Middle frontal gyrus (tissue), 1 donor: ENCODE results near the gene COL20A1.
"Not testable (repeated sequence)": the region's sequence is repeated elsewhere in the genome, so short reads cannot be mapped to it uniquely, and the experiment has no call there.

Experiments
- DNase-seq: peaks from one replicate; pipeline ENCODE4 v3.0.0-alpha.2; 2015; ENCODE audit warnings: low spot score; ENCODE audit errors: extremely low spot score

COL20A1 gene

GRCh38 chr20:63331741-63332400 is 38.9 kb downstream of the COL20A1 start:
- no peak for DNase-seq

GRCh38 chr20:63332488-63333240 is 39.7 kb downstream of the COL20A1 start:
- DNase-seq, result no peak

GRCh38 chr20:63333241-63333836 is 40.4 kb downstream of the COL20A1 start:
- DNase-seq, result no peak

- no peak for DNase-seq
Observed at GRCh38 chr20:63334356-63334755, 41.4 kb downstream of the COL20A1 start.

- not testable (repeated sequence) for DNase-seq
Observed at GRCh38 chr20:63335060-63335459, 42.1 kb downstream of the COL20A1 start.

GRCh38 chr20:63335711-63336110 is 42.7 kb downstream of the COL20A1 start:
- no peak for DNase-seq

GRCh38 chr20:63336232-63336752 is 43.3 kb downstream of the COL20A1 start:
- no peak for DNase-seq

- DNase-seq, result no peak
Observed at GRCh38 chr20:63337786-63338420, 44.9 kb downstream of the COL20A1 start.

- not testable (repeated sequence) for DNase-seq
Observed at GRCh38 chr20:63339154-63340094, 46.4 kb downstream of the COL20A1 start.

GRCh38 chr20:63340158-63340688 is 47.2 kb downstream of the COL20A1 start:
- DNase-seq, result not testable (repeated sequence)

GRCh38 chr20:63342561-63343459 is 49.8 kb downstream of the COL20A1 start:
- DNase-seq, result no peak

- no peak for DNase-seq
Observed at GRCh38 chr20:63343460-63344445, 50.8 kb downstream of the COL20A1 start.

- no peak for DNase-seq
Observed at GRCh38 chr20:63344616-63345327, 51.8 kb downstream of the COL20A1 start.

GRCh38 chr20:63345328-63346100 is 52.5 kb downstream of the COL20A1 start:
- DNase-seq, result no peak

GRCh38 chr20:63346131-63347080 is 53.4 kb downstream of the COL20A1 start:
- no peak for DNase-seq
